ENCODE data around the gene PLXNA1.

DNA sequence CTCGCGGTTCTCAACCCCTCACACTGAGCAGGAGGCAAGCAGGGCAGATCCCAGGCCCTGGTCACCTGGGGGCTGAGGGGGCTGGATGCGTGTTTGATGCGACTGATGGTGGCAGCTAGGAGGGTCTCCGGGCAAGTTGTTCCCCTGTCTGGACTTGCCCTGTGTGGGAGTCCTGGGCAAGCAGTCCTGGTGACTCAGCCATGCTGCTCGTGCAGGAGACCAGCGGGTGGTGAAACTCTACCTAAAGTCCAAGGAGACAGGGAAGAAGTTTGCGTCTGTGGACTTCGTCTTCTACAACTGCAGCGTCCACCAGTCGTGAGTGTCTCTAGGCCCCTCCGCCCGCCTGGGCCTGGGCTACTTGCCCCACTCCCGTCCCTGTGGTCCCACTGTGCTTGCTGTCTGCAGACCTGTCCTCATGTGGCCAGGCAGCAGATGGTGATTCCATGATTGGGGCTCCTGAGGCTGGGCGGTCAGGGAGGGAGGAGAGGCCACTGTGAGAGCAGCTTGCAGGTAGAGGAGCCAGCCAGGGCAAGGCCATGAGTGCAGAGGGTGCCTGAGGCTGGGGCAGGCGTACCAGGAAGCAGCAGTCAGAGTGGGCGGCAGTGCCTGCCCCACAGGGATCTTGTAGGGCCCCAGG is 23.1 kb downstream of the PLXNA1 start:
- TF ChIP-seq, protein P1, sequence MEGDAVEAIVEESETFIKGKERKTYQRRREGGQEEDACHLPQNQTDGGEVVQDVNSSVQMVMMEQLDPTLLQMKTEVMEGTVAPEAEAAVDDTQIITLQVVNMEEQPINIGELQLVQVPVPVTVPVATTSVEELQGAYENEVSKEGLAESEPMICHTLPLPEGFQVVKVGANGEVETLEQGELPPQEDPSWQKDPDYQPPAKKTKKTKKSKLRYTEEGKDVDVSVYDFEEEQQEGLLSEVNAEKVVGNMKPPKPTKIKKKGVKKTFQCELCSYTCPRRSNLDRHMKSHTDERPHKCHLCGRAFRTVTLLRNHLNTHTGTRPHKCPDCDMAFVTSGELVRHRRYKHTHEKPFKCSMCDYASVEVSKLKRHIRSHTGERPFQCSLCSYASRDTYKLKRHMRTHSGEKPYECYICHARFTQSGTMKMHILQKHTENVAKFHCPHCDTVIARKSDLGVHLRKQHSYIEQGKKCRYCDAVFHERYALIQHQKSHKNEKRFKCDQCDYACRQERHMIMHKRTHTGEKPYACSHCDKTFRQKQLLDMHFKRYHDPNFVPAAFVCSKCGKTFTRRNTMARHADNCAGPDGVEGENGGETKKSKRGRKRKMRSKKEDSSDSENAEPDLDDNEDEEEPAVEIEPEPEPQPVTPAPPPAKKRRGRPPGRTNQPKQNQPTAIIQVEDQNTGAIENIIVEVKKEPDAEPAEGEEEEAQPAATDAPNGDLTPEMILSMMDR (IDR thresholded peaks at IDR 0.05; ENCODE audit: borderline replicate concordance, extremely low read depth, low read length, poor library complexity, severe bottlenecking): no peak
- TF ChIP-seq EZH2 (IDR thresholded peaks at IDR 0.05; ENCODE audit: borderline replicate concordance, low read depth, low read length, severe bottlenecking): no peak

All from DND-41 (cell line).